ENCODE data around the gene CENPE. TPM values are rescaled to one million over a fixed set of nuclear protein-coding genes. Genes with fewer than 3 reads are reported as not detected.
A peak's percentile ranks its signal among the peaks of the same experiment; 100 is the strongest.

The CENPE gene
- total RNA-seq, 1 experiment from 2014 or later, result 26.3 TPM

- no peak for DNase-seq (ENCODE audit: extremely low read depth, low read depth)
Measured at GRCh38 chr4:103137446-103137827, 60.7 kb downstream of the CENPE start.

DNA sequence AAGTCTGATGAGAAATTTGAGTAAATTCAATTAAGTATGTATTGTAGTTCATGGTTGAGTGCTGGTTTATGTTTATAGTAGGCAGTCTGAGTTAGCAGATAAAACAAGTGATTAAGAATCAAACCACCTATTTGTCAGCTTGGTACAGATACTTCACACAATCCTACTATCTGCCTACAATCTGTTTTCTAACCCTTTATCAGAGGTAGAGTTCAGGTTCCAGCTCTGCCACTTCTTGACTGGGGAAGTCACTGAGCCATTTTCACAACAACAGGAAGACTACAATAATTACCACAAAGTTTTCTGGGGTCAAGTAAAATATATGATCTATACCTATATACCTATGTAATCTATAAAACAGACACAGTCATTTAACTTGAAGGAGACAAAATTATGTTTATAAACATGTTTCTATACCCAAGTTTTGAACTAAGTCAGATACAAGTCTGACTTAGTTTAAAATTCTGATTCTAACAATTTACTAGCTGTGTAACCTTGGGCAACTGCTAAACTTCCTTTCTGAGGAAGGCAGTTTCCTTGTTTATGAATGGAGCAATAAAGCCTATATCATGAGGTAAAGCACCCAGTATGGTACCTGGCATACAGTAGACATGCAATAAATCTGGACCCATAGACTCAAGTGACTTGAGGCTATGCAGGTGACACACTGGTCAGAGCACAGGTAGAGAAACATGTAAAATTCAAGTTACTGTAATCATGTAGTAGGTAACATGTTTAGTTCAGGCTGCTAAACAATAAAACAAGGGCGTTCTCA, 61.3 kb downstream of the CENPE start:
- no peak for DNase-seq (ENCODE audit: extremely low read depth, low read depth)

DNA sequence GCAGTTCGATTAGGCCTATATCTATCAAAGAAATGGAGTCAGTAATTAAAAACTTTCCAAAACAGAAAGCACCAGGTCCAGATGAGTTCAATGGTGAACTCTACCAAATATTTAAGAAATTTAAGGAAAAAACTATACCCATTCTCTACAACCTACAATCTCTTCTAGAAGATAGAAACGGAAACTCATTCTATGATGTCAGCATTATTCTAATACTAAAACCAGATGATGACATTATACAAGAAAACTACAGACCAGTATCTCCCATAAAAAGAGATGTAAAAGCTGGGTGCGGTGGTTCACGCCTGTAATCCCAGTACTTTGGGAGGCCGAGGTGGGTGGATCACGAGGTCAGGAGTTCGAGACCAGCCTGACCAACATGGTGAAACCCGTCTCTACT, 69.0 kb downstream of the CENPE start:
- no peak for DNase-seq (ENCODE audit: extremely low read depth, low read depth)

DNA sequence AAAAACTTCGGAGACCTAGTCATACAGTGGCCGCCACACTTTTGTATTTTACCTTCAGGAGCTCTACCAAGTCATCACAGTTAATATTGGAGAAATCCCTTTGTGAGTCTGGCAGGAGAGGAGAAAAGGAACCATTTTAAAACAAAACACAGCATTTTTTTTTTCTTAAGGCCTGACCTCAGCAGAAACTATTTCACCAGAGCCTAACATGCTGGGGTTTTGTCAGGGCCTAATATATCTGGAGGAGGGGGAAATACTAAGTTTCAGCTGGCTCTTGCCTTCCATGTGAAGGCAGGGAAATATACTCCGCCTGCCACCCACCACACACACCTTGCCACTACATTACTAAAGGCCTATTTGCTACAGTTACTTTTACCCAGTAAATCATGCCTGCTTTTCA, 72.0 kb downstream of the CENPE start:
- no peak for DNase-seq (ENCODE audit: extremely low read depth, low read depth)

DNA sequence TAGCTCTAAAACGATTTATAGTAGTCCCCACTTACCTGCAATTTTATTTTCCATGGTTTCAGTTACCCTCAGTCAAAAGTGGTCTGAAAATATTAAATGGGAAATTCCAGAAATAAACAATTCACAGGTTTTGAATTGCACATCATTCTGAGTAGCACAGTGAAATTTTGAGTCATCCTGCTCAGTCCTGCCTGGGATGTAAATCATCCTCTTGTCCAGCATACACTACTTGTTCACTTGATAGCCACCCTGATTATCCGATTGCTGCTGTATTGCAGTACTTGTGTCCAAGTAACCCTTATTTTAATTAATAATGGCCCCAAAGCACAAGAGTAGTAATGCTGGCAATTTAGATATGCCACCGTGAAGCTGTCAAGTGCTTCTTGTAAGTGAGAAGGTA, 75.0 kb downstream of the CENPE start:
- DNase-seq (ENCODE audit: extremely low read depth, low read depth), result no peak

DNA sequence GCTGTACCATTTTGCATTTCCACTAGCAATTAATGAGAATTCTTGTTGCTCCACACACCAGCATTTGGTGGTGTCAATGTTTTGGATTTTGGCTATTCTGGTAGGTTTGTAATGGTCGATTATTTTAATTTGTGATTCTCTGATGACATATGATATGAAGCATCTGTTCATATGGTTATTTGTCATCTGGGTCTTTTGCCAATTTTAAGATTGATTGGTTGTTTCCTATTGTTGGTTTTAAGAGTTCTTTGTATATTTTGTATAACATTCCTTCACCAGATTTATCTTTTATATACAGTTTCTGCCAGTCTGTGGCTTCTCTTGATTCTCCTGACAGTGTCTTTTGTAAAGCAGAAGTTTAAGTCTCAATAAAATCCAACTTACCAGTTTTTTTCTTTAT, 80.0 kb downstream of the CENPE start:
- DNase-seq (ENCODE audit: extremely low read depth, low read depth), result no peak

- DNase-seq (ENCODE audit: extremely low read depth, low read depth), result no peak
Measured at GRCh38 chr4:103111598-103111997, 86.5 kb downstream of the CENPE start.

GRCh38 chr4:103108542-103108941, 89.6 kb downstream of the CENPE start:
- DNase-seq (ENCODE audit: extremely low read depth, low read depth), result no peak

- no peak for DNase-seq (ENCODE audit: extremely low read depth, low read depth)
Measured at GRCh38 chr4:103105558-103106356, 92.4 kb downstream of the CENPE start.

DNA sequence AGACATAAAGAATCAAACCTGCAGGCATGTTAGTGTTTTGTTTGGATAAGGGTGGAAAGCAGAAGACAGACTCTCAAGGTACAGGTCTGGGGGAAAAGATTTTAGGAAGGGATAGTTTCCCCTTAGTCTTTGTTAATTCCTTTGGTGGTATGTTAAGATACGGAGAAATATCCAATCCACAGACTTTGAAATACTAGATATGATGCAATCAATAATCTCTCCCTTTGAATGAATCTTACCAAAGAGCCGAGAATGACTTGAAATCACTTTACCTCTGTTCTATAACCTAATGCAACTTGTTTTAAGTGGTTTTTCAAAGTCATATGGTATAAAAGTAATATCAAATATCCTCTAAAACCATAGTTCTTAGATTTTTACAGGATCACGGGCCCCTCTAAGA, 93.3 kb downstream of the CENPE start:
- DNase-seq (ENCODE audit: extremely low read depth, low read depth), result no peak

- DNase-seq (ENCODE audit: extremely low read depth, low read depth), result no peak
Measured at GRCh38 chr4:103100691-103101090, 97.5 kb downstream of the CENPE start.

DNA sequence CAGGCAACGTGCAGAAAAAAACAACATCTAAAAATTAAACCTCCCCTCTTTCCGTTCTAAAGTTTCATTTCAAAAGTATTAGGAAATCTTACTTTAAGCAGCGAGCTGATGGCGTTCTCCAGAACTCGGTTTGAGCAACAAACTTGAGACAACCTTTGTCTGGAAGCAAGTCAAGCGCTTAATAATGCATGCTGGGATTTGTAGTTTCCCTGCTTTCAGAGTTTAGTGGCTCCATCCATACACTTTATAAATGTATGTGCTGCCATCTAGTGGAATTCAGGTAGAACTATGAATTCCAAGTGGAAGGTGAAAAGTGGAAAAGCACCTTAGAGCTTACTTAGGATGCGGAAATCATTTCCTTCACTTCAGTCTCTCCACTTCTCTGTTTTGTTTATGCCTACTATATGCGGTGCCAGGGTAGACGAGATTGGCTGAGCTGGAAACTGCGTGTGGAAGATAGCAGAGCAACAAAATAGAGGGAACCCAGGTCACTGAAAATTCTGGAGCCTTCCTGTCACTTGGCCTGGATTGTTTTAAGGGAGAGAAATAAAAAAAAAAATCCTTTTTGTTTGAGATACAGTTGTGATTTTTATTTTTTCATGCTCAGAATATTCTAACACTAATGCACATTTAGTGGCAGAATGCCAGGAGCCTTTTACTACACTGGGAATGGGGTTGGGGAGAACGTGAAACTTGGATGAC, 98.3 kb downstream of the CENPE start, which contains the start of gene BDH2:
Gene BDH2 (minus strand): TSS at position 144 of the 702 bp plus-strand sequence. CDS start 3,580 bp downstream, outside the sequence.
- DNase-seq (ENCODE audit: extremely low read depth, low read depth), result peak; percentile 81

GRCh38 chr4:103098756-103099440, 99.2 kb downstream of the CENPE start:
- DNase-seq (ENCODE audit: extremely low read depth, low read depth), result no peak

DNA sequence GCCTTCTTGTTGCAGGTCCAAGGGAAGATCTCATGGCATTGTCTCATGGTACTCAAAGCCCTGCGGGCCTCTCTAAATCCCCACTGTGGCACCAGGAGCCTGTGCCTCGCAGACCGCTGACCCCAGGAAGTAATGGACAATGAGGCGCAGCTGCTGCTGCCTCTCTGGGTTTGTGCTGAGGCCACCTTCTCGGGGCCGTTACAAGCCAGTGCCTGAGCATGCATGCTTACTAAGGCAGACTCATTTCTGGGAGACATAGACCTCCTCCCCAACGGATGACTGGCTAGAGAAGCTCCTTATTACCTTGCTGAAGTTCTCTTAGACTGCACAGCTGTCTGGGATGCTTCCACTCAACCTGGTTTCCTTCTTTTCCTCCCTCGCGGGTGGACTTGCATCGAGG, 99.8 kb downstream of the CENPE start:
- no peak for DNase-seq (ENCODE audit: extremely low read depth, low read depth)

DNA sequence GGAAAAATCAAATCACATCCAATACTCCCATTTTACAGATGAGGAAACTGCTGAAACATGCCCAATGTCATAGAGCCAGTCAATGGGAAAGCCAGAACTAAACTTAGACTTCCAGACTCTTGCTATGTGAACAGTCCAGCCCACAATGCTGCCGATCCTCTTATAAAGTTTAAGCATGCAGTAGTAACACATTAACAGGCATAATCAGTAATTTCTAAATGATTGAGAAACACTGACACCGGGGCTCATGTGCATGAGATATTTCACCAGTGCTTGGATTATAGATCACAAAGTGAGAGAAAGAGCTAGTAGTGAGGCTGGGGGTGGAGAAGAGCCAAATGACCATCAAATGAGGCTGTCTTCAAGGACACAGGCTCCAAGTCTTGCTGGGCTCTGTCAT, 101.0 kb downstream of the CENPE start:
- no peak for DNase-seq (ENCODE audit: extremely low read depth, low read depth)

GRCh38 chr4:103095080-103095479, 103.1 kb downstream of the CENPE start:
- no peak for DNase-seq (ENCODE audit: extremely low read depth, low read depth)

- DNase-seq (ENCODE audit: extremely low read depth, low read depth), result no peak
Measured at GRCh38 chr4:103092245-103092644, 105.9 kb downstream of the CENPE start.

GRCh38 chr4:103091601-103092223, 106.4 kb downstream of the CENPE start:
- DNase-seq (ENCODE audit: extremely low read depth, low read depth), result peak; percentile 57

DNA sequence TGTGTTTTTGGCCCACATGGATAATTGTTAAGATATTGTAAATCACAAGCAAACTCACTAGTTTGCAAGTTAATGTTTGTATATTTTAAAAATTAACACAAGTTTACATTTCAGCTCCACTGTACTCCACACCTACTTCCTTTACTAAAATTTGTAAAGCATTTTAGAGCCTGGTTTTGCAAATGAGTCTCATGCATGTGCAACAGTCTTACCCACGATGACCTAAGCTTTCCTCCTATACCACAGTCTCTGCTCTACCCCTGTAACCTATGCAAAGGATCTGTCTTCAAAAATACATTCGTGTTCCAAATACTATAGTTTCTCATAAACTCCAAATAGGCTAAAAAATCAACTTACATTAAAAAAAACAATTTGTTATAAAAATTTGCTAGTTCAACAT, 108.7 kb downstream of the CENPE start:
- no peak for DNase-seq (ENCODE audit: extremely low read depth, low read depth)

DNA sequence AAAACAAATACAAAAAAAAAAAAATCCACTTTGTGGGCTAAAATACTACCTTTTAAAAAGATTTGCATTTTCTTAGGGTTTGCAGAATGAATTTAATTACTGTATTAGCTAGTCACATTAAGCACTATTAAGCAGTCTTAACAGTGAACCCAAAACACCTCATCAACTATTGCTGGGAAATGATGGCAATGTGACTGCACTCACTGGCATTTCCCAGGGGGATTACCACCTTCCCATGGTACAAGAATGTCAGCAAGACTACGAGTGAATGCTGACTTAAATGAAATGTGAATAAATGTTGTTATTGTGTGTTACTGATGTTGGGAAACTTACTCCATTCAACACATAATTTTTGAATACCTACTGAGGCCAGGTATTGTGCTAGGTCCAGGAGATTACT, 111.6 kb downstream of the CENPE start:
- DNase-seq (ENCODE audit: extremely low read depth, low read depth), result no peak
